Frontal cortex (tissue), 4 donors: ENCODE data around the gene ROR2. TPM values are rescaled to one million over a fixed set of nuclear protein-coding genes. Genes with fewer than 3 reads are reported as not detected.

ENCODE experiments used
- DNase-seq, 2 donors: peaks; one replicate each; pipeline ENCODE4 v3.0.0; 2012; ENCODE audit warnings: low spot score in 2 of 2
- FAIRE-seq: peaks from 2 replicates; lab custom pipeline; 2012; peaks lifted over from hg19 to GRCh38; lab: Jason Lieb, UNC
- total RNA-seq: library from RNA; depleted of rRNA; stranded (reverse); fragments of >200 nt; gene quantifications from one replicate; pipeline ENCODE4 v1.2.3, GENCODE V29; 2014
- donor health status: control.
- donor health status: control.
- donor health status: control.

Gene ROR2
- total RNA-seq, 1 donor from 2014 or later: 0.82 TPM

- DNase-seq: no peak
Measured at GRCh38 chr9:91949392-91949945, 559 bp downstream of the ROR2 start.

GRCh38 chr9:91948597-91949391 is 1.2 kb downstream of the ROR2 start:
- FAIRE-seq (no peak), DNase-seq (peak in 1 of 2 donors; percentile 49)

More at GRCh38 chr9:91949392-91949945, 559 bp downstream of the ROR2 start:
- FAIRE-seq: no peak

GRCh38 chr9:91948101-91948596 is 1.9 kb downstream of the ROR2 start:
- FAIRE-seq (no peak), DNase-seq (no peak)

- DNase-seq (no peak), FAIRE-seq (no peak)
Measured at GRCh38 chr9:91946653-91947488, 3.2 kb downstream of the ROR2 start.

GRCh38 chr9:91946196-91946595 is 3.8 kb downstream of the ROR2 start:
- FAIRE-seq (no peak), DNase-seq (no peak)

- DNase-seq (no peak), FAIRE-seq (no peak)
Measured at GRCh38 chr9:91945277-91946085, 4.5 kb downstream of the ROR2 start.

- no peak for FAIRE-seq
- DNase-seq: no peak
Measured at GRCh38 chr9:91944711-91945110, 5.3 kb downstream of the ROR2 start.

- FAIRE-seq (no peak), DNase-seq (no peak)
Measured at GRCh38 chr9:91943478-91944470, 6.3 kb downstream of the ROR2 start.

- FAIRE-seq: no peak
Measured at GRCh38 chr9:91942201-91942600, 7.8 kb downstream of the ROR2 start.

GRCh38 chr9:91939978-91940377 is 10.1 kb downstream of the ROR2 start:
- FAIRE-seq (no peak), DNase-seq (no peak)

More at GRCh38 chr9:91942201-91942600, 7.8 kb downstream of the ROR2 start:
- no peak for DNase-seq

- FAIRE-seq: no peak
- DNase-seq: no peak
Measured at GRCh38 chr9:91937727-91938126, 12.3 kb downstream of the ROR2 start.

GRCh38 chr9:91937056-91937455 is 13.0 kb downstream of the ROR2 start:
- DNase-seq: no peak
- no peak for FAIRE-seq

GRCh38 chr9:91935805-91936514 is 14.1 kb downstream of the ROR2 start:
- no peak for DNase-seq
- FAIRE-seq: no peak

GRCh38 chr9:91935066-91935749 is 14.8 kb downstream of the ROR2 start:
- DNase-seq (no peak), FAIRE-seq (no peak)

- FAIRE-seq: no peak
Measured at GRCh38 chr9:91934654-91935053, 15.4 kb downstream of the ROR2 start.

GRCh38 chr9:91933556-91934352 is 16.3 kb downstream of the ROR2 start:
- FAIRE-seq (no peak), DNase-seq (no peak)

More at GRCh38 chr9:91934654-91935053, 15.4 kb downstream of the ROR2 start:
- DNase-seq: no peak
